Tibial artery (tissue), 4 donors: ENCODE results near the gene SDHAF2.

ENCODE experiments used
- DNase-seq, 2 donors: peaks; one replicate each; pipeline ENCODE4 v3.0.0-alpha.2; 2019
- H3K27ac ChIP-seq, 2 donors: fragments of 200-600 bp; sonication (generic) in 1 of 2; 1 replicate in 1 of 2; 2 replicates in 1 of 2; pipeline ENCODE4 v1.5.1; 2018 to 2019; ENCODE audit warnings: mild to moderate bottlenecking in 1 of 2
- H3K27me3 ChIP-seq, 2 donors: fragments of 200-600 bp; sonication (generic) in 1 of 2; one replicate each; pipeline versions ENCODE4 v1.5.1 to v1.6.0; 2016 to 2019
- H3K36me3 ChIP-seq, 3 donors: fragments of 200-600 bp; sonication (generic) in 2 of 3; one replicate each; pipeline ENCODE4 v1.5.1; 2016 to 2019; ENCODE audit warnings: mild to moderate bottlenecking in 2 of 3
- H3K4me1 ChIP-seq, 4 donors: fragments of 200-600 bp; sonication (generic) in 2 of 4; 1 replicate in 3 of 4; 2 replicates in 1 of 4; pipeline ENCODE4 v1.5.1; 2016 to 2019
- H3K4me3 ChIP-seq, 2 donors: fragments of 200-600 bp; sonication (generic) in 1 of 2; 1 replicate in 1 of 2; 2 replicates in 1 of 2; pipeline ENCODE4 v1.5.1; 2018 to 2019; ENCODE audit warnings: mild to moderate bottlenecking in 2 of 2
- H3K9me3 ChIP-seq, 3 donors: fragments of 200-600 bp; sonication (generic) in 1 of 3; one replicate each; pipeline ENCODE4 v1.5.1; 2016 to 2019
- intact Hi-C: fragments of 100-400 bp; cut with DNase I; formaldehyde crosslinking; loops from one replicate; pipeline ENCODE4 v1.15.0; 2023; ENCODE audit warnings: low total_unique reads
- TF ChIP-seq, protein P1 (sequence below), 2 experiments: fragments of 200-600 bp in 1 of 2; fragments of 450-650 bp in 1 of 2; IDR thresholded peaks; one replicate each; pipeline ENCODE4 v1.5.1; 2017 to 2019; ENCODE audit warnings: antibody characterized with exemption in 2 of 2, mild to moderate bottlenecking in 1 of 2, moderate library complexity in 1 of 2

SDHAF2 gene

DNA sequence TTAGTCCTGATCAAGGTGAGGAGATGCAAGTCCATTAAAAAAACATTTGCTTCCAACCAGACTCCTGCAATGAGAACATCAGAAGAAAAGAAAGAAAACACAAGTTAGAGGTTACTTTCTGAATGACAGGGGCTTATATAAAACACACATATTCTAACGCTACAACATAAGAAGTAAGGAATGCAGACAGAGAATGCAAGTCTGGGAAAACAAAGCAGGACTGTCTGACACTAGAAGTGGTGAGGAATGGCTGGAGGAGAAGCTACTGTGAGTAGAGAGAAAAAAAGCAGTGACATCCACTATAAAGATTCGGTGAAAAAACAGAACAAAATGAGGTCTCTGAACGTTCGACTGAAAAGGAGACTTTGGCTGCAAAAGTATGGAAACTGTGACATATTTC lies 25.3 kb upstream of the SDHAF2 start:
- H3K27me3 ChIP-seq = no peaks in the 10 kb centered on the region
- no peak overlapping the region for H3K27ac ChIP-seq
- intact Hi-C loops = no loop called here
- H3K4me1 ChIP-seq = no peaks in the 10 kb centered on the region
- H3K4me3 ChIP-seq = no peak overlapping the region
- DNase-seq = no peak
- TF ChIP-seq, protein P1, sequence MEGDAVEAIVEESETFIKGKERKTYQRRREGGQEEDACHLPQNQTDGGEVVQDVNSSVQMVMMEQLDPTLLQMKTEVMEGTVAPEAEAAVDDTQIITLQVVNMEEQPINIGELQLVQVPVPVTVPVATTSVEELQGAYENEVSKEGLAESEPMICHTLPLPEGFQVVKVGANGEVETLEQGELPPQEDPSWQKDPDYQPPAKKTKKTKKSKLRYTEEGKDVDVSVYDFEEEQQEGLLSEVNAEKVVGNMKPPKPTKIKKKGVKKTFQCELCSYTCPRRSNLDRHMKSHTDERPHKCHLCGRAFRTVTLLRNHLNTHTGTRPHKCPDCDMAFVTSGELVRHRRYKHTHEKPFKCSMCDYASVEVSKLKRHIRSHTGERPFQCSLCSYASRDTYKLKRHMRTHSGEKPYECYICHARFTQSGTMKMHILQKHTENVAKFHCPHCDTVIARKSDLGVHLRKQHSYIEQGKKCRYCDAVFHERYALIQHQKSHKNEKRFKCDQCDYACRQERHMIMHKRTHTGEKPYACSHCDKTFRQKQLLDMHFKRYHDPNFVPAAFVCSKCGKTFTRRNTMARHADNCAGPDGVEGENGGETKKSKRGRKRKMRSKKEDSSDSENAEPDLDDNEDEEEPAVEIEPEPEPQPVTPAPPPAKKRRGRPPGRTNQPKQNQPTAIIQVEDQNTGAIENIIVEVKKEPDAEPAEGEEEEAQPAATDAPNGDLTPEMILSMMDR (IDR thresholded peaks at IDR 0.05) = no peak
- H3K36me3 ChIP-seq = peaks cover 69 to 85% (median 70%) of the 10 kb centered on the region in 3 donors
- no peaks in the 10 kb centered on the region for H3K9me3 ChIP-seq

DNA sequence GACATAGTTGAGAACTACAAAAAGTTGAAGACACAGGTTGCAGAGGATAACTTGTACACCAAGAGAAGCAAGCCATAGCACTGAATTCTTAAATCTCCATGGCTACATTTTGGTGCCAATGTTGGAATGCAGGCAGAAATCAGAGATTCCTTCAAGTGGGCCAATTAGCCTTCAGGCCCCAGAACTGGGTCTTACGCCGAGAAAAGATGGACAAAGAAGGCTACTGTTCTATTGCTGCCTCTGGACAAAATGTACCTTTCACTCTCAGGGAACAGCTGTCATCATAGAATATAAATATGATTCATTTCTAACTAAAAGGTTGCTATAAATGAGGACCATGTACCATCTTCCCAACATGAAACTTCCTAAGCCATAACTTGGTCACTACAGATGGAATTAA lies 23.9 kb upstream of the SDHAF2 start:
- H3K27me3 ChIP-seq = no peaks in the 10 kb centered on the region
- intact Hi-C loops = no loop called here
- peaks cover 83 to 95% (median 84%) of the 10 kb centered on the region in 3 donors for H3K36me3 ChIP-seq
- no peak overlapping the region for H3K4me3 ChIP-seq
- H3K27ac ChIP-seq = no peak overlapping the region
- no peaks in the 10 kb centered on the region for H3K9me3 ChIP-seq
- TF ChIP-seq, protein P1 (IDR thresholded peaks at IDR 0.05) = no peak
- H3K4me1 ChIP-seq = no peaks in the 10 kb centered on the region
- no peak for DNase-seq

DNA sequence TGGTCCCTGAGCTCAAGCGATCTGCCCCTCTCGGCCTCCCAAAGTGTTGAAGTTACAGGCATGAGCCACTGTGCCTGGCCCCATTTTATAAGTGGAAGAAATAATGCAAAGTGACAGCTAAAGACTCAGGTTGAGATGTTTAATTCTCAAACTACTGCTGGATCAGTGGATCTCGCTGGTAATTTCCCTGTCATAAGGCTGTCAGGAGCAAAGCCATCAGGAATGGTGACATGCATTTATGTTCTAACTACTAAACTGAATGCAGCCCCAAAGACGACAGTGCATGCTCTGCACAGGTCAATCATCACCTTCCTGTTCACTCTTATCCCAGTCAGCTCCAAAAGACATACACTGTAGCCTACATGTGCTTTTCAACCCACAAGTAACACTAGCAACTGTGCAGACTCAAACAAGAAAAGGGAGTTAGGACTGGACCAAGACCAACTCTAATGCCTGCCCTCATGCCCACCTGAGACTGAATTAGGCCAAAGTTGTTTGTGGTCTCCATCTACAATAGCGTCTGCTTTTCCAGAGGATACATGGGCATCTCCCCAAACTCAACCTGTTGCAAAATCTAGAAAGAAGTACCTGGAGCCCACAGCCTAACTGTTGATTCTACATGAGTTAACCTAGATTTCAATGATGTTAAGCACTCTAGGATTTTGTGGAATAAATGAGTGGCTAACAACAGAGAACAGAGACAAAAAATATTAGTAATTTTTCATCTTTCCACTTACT lies 22.8 kb upstream of the SDHAF2 start:
- Histone ChIP-seq H3K4me3 (no peak overlapping the region), H3K27me3 (no peaks in the 10 kb centered on the region), H3K4me1 (no peaks in the 10 kb centered on the region), H3K27ac (no peak overlapping the region), H3K9me3 (no peaks in the 10 kb centered on the region), H3K36me3 (peaks cover 94 to 100% (median 95%) of the 10 kb centered on the region in 3 donors)
- no peak for DNase-seq
- TF ChIP-seq, protein P1 (IDR thresholded peaks at IDR 0.05) = no peak
- intact Hi-C loops = no loop called here

DNA sequence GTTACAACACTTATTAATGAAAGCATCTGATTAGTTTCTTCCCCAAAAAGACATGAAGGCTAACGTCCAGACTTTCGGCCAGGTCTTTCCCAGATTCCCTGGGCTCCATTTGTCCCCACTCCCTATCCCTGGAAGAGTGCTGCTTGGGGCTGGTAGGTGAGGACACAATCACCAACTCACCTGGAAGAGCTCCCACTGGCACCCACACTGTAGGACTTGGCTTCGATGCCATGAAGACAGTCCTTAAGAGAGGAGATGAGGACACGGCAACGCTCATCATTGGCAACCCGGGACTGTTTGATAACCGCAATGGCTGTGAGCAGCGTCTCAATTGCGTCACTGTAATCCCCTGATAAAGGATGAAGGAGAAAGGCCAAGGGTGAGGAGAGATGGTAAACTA lies 18.3 kb upstream of the SDHAF2 start:
- intact Hi-C loops = no loop called here
- TF ChIP-seq, protein P1 (IDR thresholded peaks at IDR 0.05) = no peak

DNA sequence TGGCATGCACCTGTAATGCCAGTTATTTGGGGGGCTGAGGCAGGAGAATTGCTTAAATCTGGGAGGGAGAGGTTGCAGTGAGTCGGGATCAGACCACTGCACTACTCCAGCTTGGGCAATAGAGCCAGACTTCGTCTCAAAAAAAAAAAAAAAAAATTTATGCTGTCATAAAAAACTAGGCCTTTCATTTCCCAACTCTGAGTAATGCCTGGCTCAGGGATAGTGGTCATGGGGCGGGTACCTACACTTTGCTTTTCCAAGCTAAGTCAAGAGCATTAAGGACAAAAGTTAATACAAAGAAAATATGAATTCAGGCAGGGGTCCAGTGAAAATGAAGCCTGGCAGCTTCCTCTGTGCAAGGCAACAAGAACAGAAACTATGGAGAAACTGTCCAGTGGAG lies 16.4 kb upstream of the SDHAF2 start:
- Histone ChIP-seq H3K27ac (no peak overlapping the region), H3K27me3 (no peaks in the 10 kb centered on the region), H3K4me1 (no peaks in the 10 kb centered on the region), H3K36me3 (peaks cover 95 to 100% (median 97%) of the 10 kb centered on the region in 3 donors), H3K9me3 (no peaks in the 10 kb centered on the region), H3K4me3 (no peak overlapping the region)
- TF ChIP-seq, protein P1 (IDR thresholded peaks at IDR 0.05) = no peak
- intact Hi-C loops = no loop called here
- peak in 1 of 2 donors; percentile 34 for DNase-seq

More for the DNA sequence above, 18.3 kb upstream of the SDHAF2 start:
- peaks cover 98 to 100% (median 99%) of the 10 kb centered on the region in 3 donors for H3K36me3 ChIP-seq
- no peak overlapping the region for H3K27ac ChIP-seq
- DNase-seq = no peak
- no peaks in the 10 kb centered on the region for H3K4me1 ChIP-seq
- H3K4me3 ChIP-seq = no peak overlapping the region
- no peaks in the 10 kb centered on the region for H3K27me3 ChIP-seq
- no peaks in the 10 kb centered on the region for H3K9me3 ChIP-seq
